NB4 (cell line): Measurements from ENCODE around the gene FER1L5.

Source experiments
- DNase-seq: peaks from one replicate; pipeline ENCODE4 v3.0.0; 2010; ENCODE audit warnings: low read depth
- H3K4me3 ChIP-seq: one replicate; pipeline ENCODE4 v1.5.1; 2011; ENCODE audit warnings: mild to moderate bottlenecking, low read depth, low read length, moderate library complexity
- MYC ChIP-seq: IDR thresholded peaks from 2 replicates; pipeline ENCODE4 v1.6.1; 2011; ENCODE audit warnings: low read depth, low read length
- POLR2A ChIP-seq: IDR thresholded peaks from 2 replicates; pipeline ENCODE4 v1.6.1; 2011; ENCODE audit warnings: mild to moderate bottlenecking; ENCODE audit not compliant: insufficient read length; ENCODE audit errors: extremely low read depth
- TF ChIP-seq, protein P1 (sequence below): IDR thresholded peaks from 2 replicates; pipeline ENCODE4 v1.6.1; 2011; ENCODE audit warnings: low read depth, low read length
- TF ChIP-seq, protein P2 (sequence below): IDR thresholded peaks from one replicate; pipeline ENCODE4 v1.5.1; 2012; ENCODE audit warnings: low read depth, low read length

The FER1L5 gene

DNA sequence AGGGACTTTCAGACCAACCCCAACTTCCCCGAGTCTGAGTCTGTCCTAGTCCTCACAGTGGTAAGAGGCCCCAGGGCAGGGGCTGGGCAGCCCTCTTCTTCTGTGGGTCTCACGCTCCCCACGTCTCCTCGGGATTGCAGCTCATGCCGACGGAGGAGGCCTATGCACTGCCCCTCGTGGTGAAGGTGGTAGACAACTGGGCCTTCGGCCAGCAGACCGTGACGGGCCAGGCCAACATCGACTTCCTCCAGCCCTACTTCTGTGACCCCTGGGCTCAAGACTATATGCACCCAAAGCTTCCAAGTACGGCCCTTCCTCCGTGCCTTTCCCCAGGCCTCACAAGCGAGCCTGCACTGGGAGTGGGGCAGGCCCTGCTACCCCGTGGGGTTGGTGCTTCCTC, 53.0 kb downstream of the FER1L5 start:
- DNase-seq: no peak
- TF ChIP-seq POLR2A (no peak), MYC (no peak)
- TF ChIP-seq, protein P1, sequence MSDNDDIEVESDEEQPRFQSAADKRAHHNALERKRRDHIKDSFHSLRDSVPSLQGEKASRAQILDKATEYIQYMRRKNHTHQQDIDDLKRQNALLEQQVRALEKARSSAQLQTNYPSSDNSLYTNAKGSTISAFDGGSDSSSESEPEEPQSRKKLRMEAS: no peak
- TF ChIP-seq, protein P2, sequence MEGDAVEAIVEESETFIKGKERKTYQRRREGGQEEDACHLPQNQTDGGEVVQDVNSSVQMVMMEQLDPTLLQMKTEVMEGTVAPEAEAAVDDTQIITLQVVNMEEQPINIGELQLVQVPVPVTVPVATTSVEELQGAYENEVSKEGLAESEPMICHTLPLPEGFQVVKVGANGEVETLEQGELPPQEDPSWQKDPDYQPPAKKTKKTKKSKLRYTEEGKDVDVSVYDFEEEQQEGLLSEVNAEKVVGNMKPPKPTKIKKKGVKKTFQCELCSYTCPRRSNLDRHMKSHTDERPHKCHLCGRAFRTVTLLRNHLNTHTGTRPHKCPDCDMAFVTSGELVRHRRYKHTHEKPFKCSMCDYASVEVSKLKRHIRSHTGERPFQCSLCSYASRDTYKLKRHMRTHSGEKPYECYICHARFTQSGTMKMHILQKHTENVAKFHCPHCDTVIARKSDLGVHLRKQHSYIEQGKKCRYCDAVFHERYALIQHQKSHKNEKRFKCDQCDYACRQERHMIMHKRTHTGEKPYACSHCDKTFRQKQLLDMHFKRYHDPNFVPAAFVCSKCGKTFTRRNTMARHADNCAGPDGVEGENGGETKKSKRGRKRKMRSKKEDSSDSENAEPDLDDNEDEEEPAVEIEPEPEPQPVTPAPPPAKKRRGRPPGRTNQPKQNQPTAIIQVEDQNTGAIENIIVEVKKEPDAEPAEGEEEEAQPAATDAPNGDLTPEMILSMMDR: no peak

DNA sequence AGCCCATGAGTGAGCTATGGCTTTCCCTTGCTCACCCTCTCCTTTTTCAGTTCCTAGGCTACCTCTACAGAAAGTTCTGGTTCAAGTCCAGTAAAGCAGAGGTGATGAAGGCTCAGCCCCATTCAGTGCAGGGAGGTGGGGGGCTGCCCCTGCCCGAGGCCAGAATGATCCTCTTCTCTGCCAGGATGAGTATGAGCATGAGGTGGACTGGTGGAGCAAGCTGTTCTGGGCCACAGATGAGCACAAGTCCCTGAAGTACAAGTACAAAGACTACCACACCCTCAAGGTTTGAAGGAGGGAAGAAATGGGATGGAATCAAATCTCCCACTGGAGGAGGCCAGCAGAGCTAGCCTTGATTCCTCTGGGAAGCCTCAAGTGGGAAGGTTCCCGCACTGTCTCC, 54.9 kb downstream of the FER1L5 start:
- no peak for DNase-seq
- no peak for TF ChIP-seq POLR2A
- TF ChIP-seq, protein P1: no peak
- TF ChIP-seq, protein P2: no peak
- no peak overlapping the region for H3K4me3 ChIP-seq

More for the DNA sequence above, 53.0 kb downstream of the FER1L5 start:
- no peak overlapping the region for H3K4me3 ChIP-seq

DNA sequence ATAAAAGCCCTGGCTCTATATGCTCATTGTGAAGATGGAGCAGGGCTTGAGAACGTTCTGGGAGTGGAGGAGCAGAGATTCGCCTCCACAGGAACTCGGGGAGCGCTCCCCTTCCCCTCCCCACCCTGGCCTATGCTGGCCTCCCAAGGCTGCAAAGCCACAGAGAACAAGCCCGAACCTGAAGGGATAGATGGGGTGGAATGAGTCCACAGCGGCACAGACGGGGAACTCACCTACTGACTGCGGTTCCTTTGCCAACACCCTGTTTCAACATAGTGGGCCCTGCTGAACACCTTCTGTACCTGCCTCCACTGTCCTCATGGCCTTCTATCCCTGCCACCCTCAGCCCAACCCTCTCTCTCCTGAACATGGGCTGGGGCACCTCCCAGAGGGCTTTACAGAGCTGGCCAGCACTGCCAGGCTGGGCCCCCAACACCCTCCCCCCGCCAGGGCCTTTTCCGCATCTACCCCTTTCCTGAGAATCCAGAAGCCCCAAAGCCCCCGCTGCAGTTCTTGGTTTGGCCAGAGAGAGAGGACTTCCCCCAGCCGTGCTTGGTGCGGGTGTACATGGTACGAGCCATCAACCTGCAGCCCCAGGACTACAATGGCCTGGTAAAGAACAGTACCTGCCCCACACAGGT, 55.8 kb downstream of the FER1L5 start:
- TF ChIP-seq, protein P1: no peak
- no peak for TF ChIP-seq POLR2A
- TF ChIP-seq MYC: no peak
- TF ChIP-seq, protein P2: no peak
- no peak overlapping the region for H3K4me3 ChIP-seq

DNA sequence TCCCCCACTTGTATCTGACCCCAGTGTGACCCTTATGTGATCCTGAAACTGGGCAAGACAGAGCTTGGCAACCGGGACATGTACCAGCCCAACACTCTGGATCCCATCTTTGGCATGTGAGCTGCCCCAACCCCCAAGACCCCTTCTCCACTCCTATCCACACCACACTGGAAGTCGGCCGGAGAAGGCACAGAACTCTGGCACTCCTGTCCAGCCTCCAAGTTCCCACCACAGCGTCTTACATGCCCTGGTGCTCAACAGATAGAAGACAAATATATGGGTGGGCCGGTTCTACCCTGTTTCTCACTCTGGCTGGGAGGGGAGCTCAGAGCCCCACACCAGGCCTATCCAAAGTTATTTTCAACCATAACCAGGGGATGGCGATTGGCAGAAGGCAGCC, 56.5 kb downstream of the FER1L5 start:
- no peak overlapping the region for H3K4me3 ChIP-seq
- TF ChIP-seq POLR2A: no peak
- TF ChIP-seq, protein P2: no peak
- TF ChIP-seq, protein P1: no peak
- TF ChIP-seq MYC: no peak
- DNase-seq: no peak

More for the DNA sequence above, 55.8 kb downstream of the FER1L5 start:
- DNase-seq: no peak

DNA sequence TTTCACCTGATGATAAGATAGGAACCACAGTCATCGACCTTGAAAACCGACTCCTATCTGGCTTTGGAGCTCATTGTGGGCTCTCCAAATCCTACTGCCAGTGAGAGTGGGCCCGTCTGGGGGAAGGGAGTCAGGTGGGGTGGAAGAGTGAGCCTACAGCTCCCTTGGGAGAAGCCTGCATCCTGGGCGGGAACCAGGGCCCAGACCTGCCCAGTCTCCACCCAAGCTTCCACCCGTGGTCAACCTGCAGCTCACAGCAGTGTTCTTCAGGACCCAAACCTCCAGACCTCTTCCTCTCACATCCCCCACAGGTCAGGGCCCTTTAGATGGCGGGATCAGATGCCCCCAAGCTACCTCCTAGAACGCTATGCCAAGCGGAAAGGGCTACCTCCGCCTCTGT, 57.1 kb downstream of the FER1L5 start:
- no peak for DNase-seq
- no peak overlapping the region for H3K4me3 ChIP-seq
- no peak for TF ChIP-seq MYC
- no peak for TF ChIP-seq POLR2A
- TF ChIP-seq, protein P2: no peak
- TF ChIP-seq, protein P1: no peak

DNA sequence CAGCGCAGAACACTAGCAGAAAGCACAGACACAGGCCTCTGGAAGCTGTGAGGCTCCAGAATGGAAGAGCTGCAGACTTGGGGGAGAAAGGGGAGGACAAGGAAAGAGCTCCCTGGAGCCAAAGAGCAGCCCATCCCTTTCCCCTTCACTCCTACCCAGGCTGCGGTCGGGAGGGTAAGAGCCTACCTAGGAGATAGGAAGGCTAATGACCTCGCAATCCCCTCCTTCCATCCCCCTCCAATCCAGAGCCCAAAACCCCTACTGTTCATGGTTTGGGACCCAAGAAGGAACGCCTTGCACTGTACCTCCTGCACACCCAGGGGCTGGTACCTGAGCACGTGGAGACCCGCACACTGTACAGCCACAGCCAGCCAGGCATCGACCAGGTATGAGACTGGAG, 57.5 kb downstream of the FER1L5 start:
- no peak overlapping the region for H3K4me3 ChIP-seq
- DNase-seq: no peak
- TF ChIP-seq POLR2A (no peak), MYC (no peak)
- TF ChIP-seq, protein P1: no peak
- TF ChIP-seq, protein P2: no peak
